Stimulated activated CD4-positive, alpha-beta T cell treated with anti-CD3 and anti-CD28 coated beads, Interleukin-4, amount 100 ng/mL, for 48 hours (primary cell): ENCODE data around the gene FAM83D.

Experiments
- DNase-seq, 2 donors: peaks; one replicate each; pipeline ENCODE4 v3.0.0-alpha.2; 2020; ENCODE audit warnings: low read depth in 2 of 2

The FAM83D gene

GRCh38 chr20:38894091-38894847, 31.9 kb upstream of the FAM83D start:
- DNase-seq = no peak

- DNase-seq = no peak
These were observed 30.9 kb upstream of the FAM83D start for GRCh38 chr20:38895098-38895949.

GRCh38 chr20:38896009-38896594, 30.1 kb upstream of the FAM83D start:
- DNase-seq = no peak

- no peak for DNase-seq
These were observed 28.9 kb upstream of the FAM83D start for GRCh38 chr20:38897267-38897666.

- no peak for DNase-seq
These were observed 25.6 kb upstream of the FAM83D start for GRCh38 chr20:38900606-38901005.

GRCh38 chr20:38902601-38903000, 23.6 kb upstream of the FAM83D start:
- DNase-seq = no peak

GRCh38 chr20:38903335-38903734, 22.9 kb upstream of the FAM83D start:
- DNase-seq = no peak

GRCh38 chr20:38905375-38905774, 20.8 kb upstream of the FAM83D start:
- no peak for DNase-seq

- no peak for DNase-seq
These were observed 18.1 kb upstream of the FAM83D start for GRCh38 chr20:38907918-38908677.

- DNase-seq = no peak
These were observed 10.9 kb upstream of the FAM83D start for GRCh38 chr20:38915355-38915754.

GRCh38 chr20:38917657-38918056, 8.6 kb upstream of the FAM83D start:
- no peak for DNase-seq

- no peak for DNase-seq
These were observed 8.0 kb upstream of the FAM83D start for GRCh38 chr20:38918172-38918571.

GRCh38 chr20:38919683-38920082, 6.5 kb upstream of the FAM83D start:
- DNase-seq = no peak

GRCh38 chr20:38920411-38920810, 5.8 kb upstream of the FAM83D start:
- DNase-seq = no peak

GRCh38 chr20:38920851-38921250, 5.4 kb upstream of the FAM83D start:
- no peak for DNase-seq

- no peak for DNase-seq
These were observed 1.5 kb upstream of the FAM83D start for GRCh38 chr20:38924718-38925117.

GRCh38 chr20:38926934-38927616, 858 bp downstream of the FAM83D start:
- DNase-seq = no peak

- no peak for DNase-seq
These were observed 1.8 kb downstream of the FAM83D start for GRCh38 chr20:38927902-38928578.

GRCh38 chr20:38930242-38930569, 4.0 kb downstream of the FAM83D start:
- no peak for DNase-seq

GRCh38 chr20:38931984-38932383, 5.8 kb downstream of the FAM83D start:
- DNase-seq = no peak
